Osteocyte (in vitro differentiated cells): ENCODE data around the gene GOLGA2. TPM values are rescaled to one million over a fixed set of nuclear protein-coding genes. Genes with fewer than 3 reads are reported as not detected.

ENCODE experiments used
- DNase-seq: peaks from one replicate; pipeline ENCODE4 v3.0.0; 2021; ENCODE audit warnings: mixed read lengths; ENCODE audit not compliant: unreplicated experiment; ENCODE audit errors: extremely low spot score
- H3K27ac Mint-ChIP-seq: one replicate; pipeline ENCODE4 v1.8.0; 2021; ENCODE audit warnings: mild to moderate bottlenecking, mixed read lengths; ENCODE audit not compliant: unreplicated experiment
- H3K27me3 Mint-ChIP-seq: one replicate; pipeline ENCODE4 v1.8.0; 2021; ENCODE audit warnings: mixed read lengths; ENCODE audit not compliant: unreplicated experiment
- H3K36me3 Mint-ChIP-seq: one replicate; pipeline ENCODE4 v1.8.0; 2021; ENCODE audit warnings: mixed read lengths; ENCODE audit not compliant: unreplicated experiment
- H3K4me1 Mint-ChIP-seq: one replicate; pipeline ENCODE4 v1.8.0; 2021; ENCODE audit warnings: mixed read lengths; ENCODE audit not compliant: unreplicated experiment
- H3K4me3 Mint-ChIP-seq: one replicate; pipeline ENCODE4 v1.8.0; 2021; ENCODE audit warnings: mild to moderate bottlenecking, moderate library complexity, mixed read lengths; ENCODE audit not compliant: unreplicated experiment
- H3K9me3 Mint-ChIP-seq: one replicate; pipeline ENCODE4 v1.8.0; 2021; ENCODE audit warnings: mixed read lengths; ENCODE audit not compliant: unreplicated experiment
- CTCF ChIP-seq: fragments of 200-600 bp; sonication (generic); IDR thresholded peaks from 2 replicates; pipeline ENCODE4 v1.5.0; 2021; ENCODE audit warnings: antibody characterized with exemption, mild to moderate bottlenecking, moderate library complexity
- total RNA-seq: library from RNA; stranded (reverse); gene quantifications from 2 replicates; pipeline ENCODE4 v1.2.1, GENCODE V29; 2021

Gene GOLGA2
- total RNA-seq, 1 donor from 2014 or later, result 184 TPM

- TF ChIP-seq CTCF, result no peak
- no peak for DNase-seq
- no peak overlapping the region for H3K4me3 Mint-ChIP-seq
- no peaks in the 10 kb centered on the region for H3K9me3 Mint-ChIP-seq
- H3K36me3 Mint-ChIP-seq, result peaks cover 15% of the 10 kb centered on the region
- H3K4me1 Mint-ChIP-seq, result no peaks in the 10 kb centered on the region
- H3K27ac Mint-ChIP-seq, result no peak overlapping the region
- no peaks in the 10 kb centered on the region for H3K27me3 Mint-ChIP-seq
Measured at GRCh38 chr9:128314697-128315096, 38.9 kb upstream of the GOLGA2 start.

GRCh38 chr9:128310461-128310860, 34.7 kb upstream of the GOLGA2 start:
- Mint-ChIP-seq H3K27ac (no peak overlapping the region), H3K36me3 (peaks cover 22% of the 10 kb centered on the region), H3K4me1 (no peaks in the 10 kb centered on the region), H3K4me3 (no peak overlapping the region), H3K9me3 (no peaks in the 10 kb centered on the region), H3K27me3 (no peaks in the 10 kb centered on the region)
- no peak for TF ChIP-seq CTCF
- no peak for DNase-seq

- H3K36me3 Mint-ChIP-seq, result peaks cover 22% of the 10 kb centered on the region
- no peak for TF ChIP-seq CTCF
- no peak overlapping the region for H3K27ac Mint-ChIP-seq
- no peak for DNase-seq
- no peaks in the 10 kb centered on the region for H3K27me3 Mint-ChIP-seq
- H3K9me3 Mint-ChIP-seq, result no peaks in the 10 kb centered on the region
- H3K4me1 Mint-ChIP-seq, result no peaks in the 10 kb centered on the region
- no peak overlapping the region for H3K4me3 Mint-ChIP-seq
Measured at GRCh38 chr9:128309551-128309950, 33.7 kb upstream of the GOLGA2 start.

- peaks cover 2% of the 10 kb centered on the region for H3K4me1 Mint-ChIP-seq
- no peaks in the 10 kb centered on the region for H3K9me3 Mint-ChIP-seq
- TF ChIP-seq CTCF, result no peak
- no peaks in the 10 kb centered on the region for H3K27me3 Mint-ChIP-seq
- peaks cover 10% of the 10 kb centered on the region for H3K36me3 Mint-ChIP-seq
- no peak overlapping the region for H3K4me3 Mint-ChIP-seq
- no peak overlapping the region for H3K27ac Mint-ChIP-seq
- DNase-seq, result no peak
Measured at GRCh38 chr9:128304971-128305288, 29.1 kb upstream of the GOLGA2 start.

- no peak overlapping the region for H3K27ac Mint-ChIP-seq
- no peak overlapping the region for H3K4me3 Mint-ChIP-seq
- no peaks in the 10 kb centered on the region for H3K9me3 Mint-ChIP-seq
- H3K27me3 Mint-ChIP-seq, result no peaks in the 10 kb centered on the region
- DNase-seq, result no peak
- H3K36me3 Mint-ChIP-seq, result peaks cover 6% of the 10 kb centered on the region
- no peak for TF ChIP-seq CTCF
- peaks cover 2% of the 10 kb centered on the region for H3K4me1 Mint-ChIP-seq
Measured at GRCh38 chr9:128304136-128304970, 28.5 kb upstream of the GOLGA2 start.
